ENCODE results near the gene TGFBR3. TPM values are rescaled to one million over a fixed set of nuclear protein-coding genes. Genes with fewer than 3 reads are reported as not detected.

TGFBR3 gene
- total and polyA plus RNA-seq, 2 of the 8 experiments (the other 6 are each of a cell fraction or from before 2014, with no cell fraction given), result 2.0 to 6.1 TPM

DNA sequence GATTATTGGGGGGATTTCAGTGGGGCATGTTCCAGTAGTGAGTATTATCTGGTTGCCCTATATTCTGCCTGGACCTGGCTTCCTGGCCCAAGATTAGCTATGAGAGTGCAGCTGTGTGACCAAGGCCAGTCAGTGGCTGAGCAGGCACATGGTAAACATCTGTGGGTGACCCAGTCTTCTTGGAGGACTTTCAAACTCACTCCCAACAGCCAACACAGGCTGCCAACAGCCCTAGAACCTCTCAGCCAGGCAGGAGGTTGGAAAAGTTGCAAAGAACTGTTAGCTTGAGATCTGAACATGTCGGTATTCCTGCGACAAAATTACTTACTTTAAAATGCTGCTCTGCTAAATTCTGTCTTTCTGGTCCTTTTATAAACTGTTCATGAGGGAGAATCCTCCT, 192.4 kb downstream of the TGFBR3 start:
- Histone ChIP-seq H3K4me3 (ENCODE audit: extremely low read depth in 1 of 4, insufficient read depth in 2 of 4, low read depth in 3 of 4, low read length in 4 of 4) (no peak overlapping the region), H3K14ac (ENCODE audit: insufficient read length) (no peak overlapping the region), H2BK20ac (ENCODE audit: low read length) (no peak overlapping the region), H3K36me3 (ENCODE audit: control insufficient read depth in 2 of 4, insufficient read depth in 4 of 4, low read length in 3 of 4) (no peaks in the 10 kb centered on the region), H2BK5ac (ENCODE audit: low read depth, low read length) (no peak overlapping the region), H3K56ac (replicated peaks; ENCODE audit: insufficient read length, low read depth, low read length) (no peak overlapping the region), H4K91ac (replicated peaks; ENCODE audit: insufficient read length, low read length) (no peak overlapping the region), H3K27ac (ENCODE audit: low read depth, low read length) (no peak overlapping the region), H4K8ac (ENCODE audit: extremely low read depth, insufficient read depth, low read length) (no peak overlapping the region), H3K79me2 (ENCODE audit: control insufficient read depth in 1 of 2, insufficient read depth in 2 of 2, low read length in 2 of 2) (no peaks in the 10 kb centered on the region), H2BK15ac (ENCODE audit: low read length) (no peak overlapping the region), H3K23ac (ENCODE audit: insufficient read length) (no peak overlapping the region), H3K4me2 (ENCODE audit: insufficient read depth in 1 of 2, low read depth in 2 of 2, low read length in 2 of 2) (no peak overlapping the region), H3K4me1 (replicated peaks in 1 of 4; ENCODE audit: control insufficient read depth in 3 of 4, insufficient read depth in 4 of 4, low read length in 3 of 4) (peaks cover 0 to 5% (median 0%) of the 10 kb centered on the region in 4 experiments; a peak in 2 of 7 replicates), H3K18ac (ENCODE audit: extremely low read depth, low read length) (no peak overlapping the region), H2BK12ac (ENCODE audit: low read depth, low read length) (no peak overlapping the region), H3K79me1 (ENCODE audit: low read depth, low read length) (no peaks in the 10 kb centered on the region), H3K27me3 (replicated peaks in 1 of 4; ENCODE audit: control insufficient read depth in 3 of 4, extremely low read depth in 1 of 4, insufficient read depth in 3 of 4, low read length in 3 of 4) (no peaks in the 10 kb centered on the region), H2BK120ac (replicated peaks; ENCODE audit: low read depth, low read length) (no peak overlapping the region), H4K5ac (ENCODE audit: insufficient read length, low read depth, low read length) (no peak overlapping the region), H3K9me3 (ENCODE audit: insufficient read depth in 2 of 2, low read depth in 1 of 2, low read length in 1 of 2) (no peaks in the 10 kb centered on the region; a peak in 1 of 4 replicates), H2AK5ac (ENCODE audit: low read depth, low read length) (no peak overlapping the region), H3K23me2 (ENCODE audit: low read depth, low read length) (no peaks in the 10 kb centered on the region), H3K9ac (replicated peaks in 1 of 4; ENCODE audit: extremely low read depth in 1 of 4, low read depth in 3 of 4, low read length in 3 of 4) (no peak overlapping the region), H2AFZ (ENCODE audit: low read length) (no peak overlapping the region), H4K20me1 (replicated peaks in 1 of 2; ENCODE audit: control insufficient read depth in 1 of 2, insufficient read depth in 2 of 2, low read length in 2 of 2) (no peaks in the 10 kb centered on the region), H3K4ac (replicated peaks; ENCODE audit: insufficient read length, low read depth, low read length) (no peak overlapping the region)
- 96% methylated on average over 2 of the region's 2 CpGs; no CpG with 5 or more reads in 1 of the 2 experiments for WGBS, 2 experiments (ENCODE audit: extremely low coverage in 1 of 2, insufficient coverage in 1 of 2, insufficient read length in 1 of 2, insufficient replicate concordance in 2 of 2, low coverage in 1 of 2, low lambda C conversion rate in 2 of 2, missing lambda C conversion rate in 1 of 2)
- no peak for DNase-seq (ENCODE audit: low read depth in 1 of 2, low spot score in 2 of 2)
- no peak for TF ChIP-seq CEBPB (IDR thresholded peaks at IDR 0.05; ENCODE audit: low read depth, low read length)
- no peak for TF ChIP-seq RFX5 (IDR thresholded peaks at IDR 0.05; ENCODE audit: borderline replicate concordance, low read depth, low read length)
- no peak for TF ChIP-seq SP1 (IDR thresholded peaks at IDR 0.05; ENCODE audit: low read depth, low read length)
- no peak for TF ChIP-seq RNF2 (IDR thresholded peaks at IDR 0.05; ENCODE audit: borderline replicate concordance, low read depth, low read length, missing control alignments, poor library complexity, severe bottlenecking)
- TF ChIP-seq NRF1 (IDR thresholded peaks at IDR 0.05; ENCODE audit: low read depth, low read length), result no peak
- no peak for TF ChIP-seq CBX8 (IDR thresholded peaks at IDR 0.05; ENCODE audit: borderline replicate concordance, low read depth, low read length)
- no peak for TF ChIP-seq CHD2 (IDR thresholded peaks at IDR 0.05; ENCODE audit: low read length)
- no peak for TF ChIP-seq POLR2AphosphoS5 (IDR thresholded peaks at IDR 0.05; ENCODE audit: low read depth, low read length)
- TF ChIP-seq EZH2 (IDR thresholded peaks at IDR 0.05; ENCODE audit: low read depth, low read length, severe bottlenecking), result no peak
- TF ChIP-seq JUN (IDR thresholded peaks at IDR 0.05; ENCODE audit: low read depth, low read length), result no peak
- TF ChIP-seq SRF (IDR thresholded peaks at IDR 0.05; ENCODE audit: low read depth, low read length), result no peak
- TF ChIP-seq BCL11A (IDR thresholded peaks at IDR 0.05; ENCODE audit: low read depth in 2 of 2, low read length in 2 of 2), result no peak
- TF ChIP-seq TEAD4 (IDR thresholded peaks at IDR 0.05; ENCODE audit: low read depth, low read length), result no peak
- TF ChIP-seq TAF7 (optimal IDR thresholded peaks at IDR 0.05; ENCODE audit: borderline replicate concordance, low read depth, low read length), result no peak
- no peak for TF ChIP-seq RBBP5 (IDR thresholded peaks at IDR 0.05; ENCODE audit: borderline replicate concordance, low read depth, low read length)
- CTCF ChIA-PET (ENCODE audit: partially characterized antibody), result no interaction called here
- no peak for FAIRE-seq
- POLR2A ChIA-PET (ENCODE audit: partially characterized antibody), result no interaction called here

Data from H1 (cell line).